HG03175 (cell line): ENCODE data around the gene PRCC.
A peak's percentile ranks its signal among the peaks of the same experiment; 100 is the strongest.

Experiments
- ATAC-seq: cut with Tn5 transposase; IDR thresholded peaks from one replicate; pipeline ENCODE4 v1.9.1; 2021; ENCODE audit warnings: mild to moderate bottlenecking, moderate library complexity; ENCODE audit not compliant: unreplicated experiment

Gene PRCC

GRCh38 chr1:156743367-156744302, 23.7 kb upstream of the PRCC start:
- no peak for ATAC-seq

GRCh38 chr1:156744344-156744743, 23.0 kb upstream of the PRCC start:
- no peak for ATAC-seq

- no peak for ATAC-seq
Observed at GRCh38 chr1:156744786-156745419, 22.4 kb upstream of the PRCC start.

- no peak for ATAC-seq
Observed at GRCh38 chr1:156745881-156746280, 21.5 kb upstream of the PRCC start.

- no peak for ATAC-seq
Observed at GRCh38 chr1:156746406-156746727, 21.0 kb upstream of the PRCC start.

GRCh38 chr1:156746728-156747631, 20.4 kb upstream of the PRCC start:
- no peak for ATAC-seq

- no peak for ATAC-seq
Observed at GRCh38 chr1:156747742-156748669, 19.3 kb upstream of the PRCC start.

- ATAC-seq, result no peak
Observed at GRCh38 chr1:156748670-156749418, 18.5 kb upstream of the PRCC start.

- ATAC-seq, result no peak
Observed at GRCh38 chr1:156749419-156750118, 17.8 kb upstream of the PRCC start.

- no peak for ATAC-seq
Observed at GRCh38 chr1:156750191-156750672, 17.1 kb upstream of the PRCC start.

GRCh38 chr1:156750711-156751450, 16.5 kb upstream of the PRCC start:
- ATAC-seq, result peak; percentile 9

GRCh38 chr1:156751451-156751756, 15.9 kb upstream of the PRCC start, which contains the start of gene HDGF:
HDGF (minus strand) TSS chr1:156751675; CDS start chr1:156751429, 246 bp downstream.
- ATAC-seq, result peak; percentile 26

GRCh38 chr1:156751757-156752481, 15.4 kb upstream of the PRCC start:
- ATAC-seq, result peak; percentile 75

- no peak for ATAC-seq
Observed at GRCh38 chr1:156752843-156753482, 14.4 kb upstream of the PRCC start.

GRCh38 chr1:156754219-156754618, 13.1 kb upstream of the PRCC start:
- ATAC-seq, result no peak

GRCh38 chr1:156755527-156755950, 11.8 kb upstream of the PRCC start:
- no peak for ATAC-seq

GRCh38 chr1:156756355-156756754, 11.0 kb upstream of the PRCC start:
- no peak for ATAC-seq
